Heart left ventricle (tissue), 16 donors: ENCODE measurements around the gene SEC31A. TPM values are rescaled to one million over a fixed set of nuclear protein-coding genes. Genes with fewer than 3 reads are reported as not detected.
"Not testable (repeated sequence)": the region's sequence is repeated elsewhere in the genome, so short reads cannot be mapped to it uniquely, and the experiment has no call there.

Source experiments
- ATAC-seq, 4 donors: fragments of 200-7000 bp; cut with Tn5 transposase; one replicate each; pipeline ENCODE4 v1.9.1; 2020 to 2022; ENCODE audit warnings: moderate library complexity in 4 of 4, mild to moderate bottlenecking in 3 of 4, moderate number of reproducible peaks in 1 of 4
- DNase-seq, 5 donors: peaks; one replicate each; pipeline ENCODE4 v3.0.0-alpha.2; 2020
- H3K27ac ChIP-seq, 12 donors: fragments of 200-600 bp; sonication (generic) in 4 of 12; one replicate each; pipeline versions ENCODE4 v1.5.0 to v1.8.0; 2016 to 2022; ENCODE audit warnings: mild to moderate bottlenecking in 2 of 12
- H3K27me3 ChIP-seq, 9 donors: fragments of 200-600 bp; sonication (generic) in 2 of 9; one replicate each; pipeline versions ENCODE4 v1.5.1 to v1.8.0; 2016 to 2022; ENCODE audit warnings: mild to moderate bottlenecking in 3 of 9
- H3K36me3 ChIP-seq, 9 donors: fragments of 200-600 bp; sonication (generic) in 2 of 9; one replicate each; pipeline versions ENCODE4 v1.5.0 to v1.8.0; 2018 to 2022; ENCODE audit warnings: mild to moderate bottlenecking in 2 of 9
- H3K4me1 ChIP-seq, 12 donors: fragments of 200-600 bp; sonication (generic) in 4 of 12; one replicate each; pipeline versions ENCODE4 v1.5.0 to v1.8.0; 2016 to 2022; ENCODE audit warnings: mild to moderate bottlenecking in 3 of 12
- H3K4me3 ChIP-seq, 12 donors: fragments of 200-600 bp; sonication (generic) in 4 of 12; one replicate each; pipeline versions ENCODE4 v1.5.0 to v1.8.0; 2017 to 2022; ENCODE audit warnings: mild to moderate bottlenecking in 9 of 12, moderate library complexity in 4 of 12
- H3K9me3 ChIP-seq, 12 donors: fragments of 200-600 bp; sonication (generic) in 4 of 12; one replicate each; pipeline versions ENCODE4 v1.5.0 to v1.8.0; 2016 to 2022; ENCODE audit warnings: mild to moderate bottlenecking in 1 of 12
- CTCF ChIP-seq, 12 donors: fragments of 200-600 bp; sonication (generic) in 4 of 12; IDR thresholded peaks; one replicate each; pipeline versions ENCODE4 v1.5.0 to v1.8.0; 2018 to 2022; ENCODE audit warnings: antibody characterized with exemption in 12 of 12, mild to moderate bottlenecking in 5 of 12
- POLR2A ChIP-seq, 2 donors: fragments of 450-650 bp; IDR thresholded peaks; one replicate each; pipeline ENCODE4 v1.6.1; 2017; ENCODE audit warnings: antibody characterized with exemption in 2 of 2, mild to moderate bottlenecking in 2 of 2, moderate library complexity in 2 of 2
- WGBS, 4 donors: extraction: QIAGEN DNeasy Blood & Tissue Kit in 2 of 4; methylation state at CpG; one replicate each; pipeline versions ENCODE4 v1.1.5 to v1.1.7; 2013 to 2018; 5-methylcytosine and 5-hydroxymethylcytosine counted together
- intact Hi-C, 10 donors: fragments of 100-400 bp; cut with DNase I; formaldehyde crosslinking; loops; one replicate each; pipeline versions ENCODE4 v1.11.1 to v1.14.2; 2022
- polyA plus RNA-seq, 2 donors: library from polyadenylated mRNA; stranded (reverse); fragments of 200-250 nt; gene quantifications; one replicate each; pipeline ENCODE4 v1.2.3, GENCODE V29; 2013
- total RNA-seq, 9 donors: library from RNA; depleted of rRNA in 2 of 9; stranded (reverse); fragments of >200 nt in 2 of 9; fragmentation: NEBNext Ultra II Directional in 3 of 9; extraction: Animal tissue kit (Norgen Biotek cat#: 25700) in 3 of 9; gene quantifications; one replicate each; pipeline versions ENCODE4 v1.1.0 to v1.2.4, GENCODE V29; 2016 to 2023
- donor health status: ischemic (EF 13 %, LVEDD 7.1; RV severe dilation, severe dysfunction).
- donor health status: healthy with polysubstance abuse.
- donor health status: DM: no; HTN: yes; CAD: no.
- donor health status: DM: no; HTN: no; CAD: no.
- donor health status: ischemic (EF 25% LVEDD 6.9; RV normal size, moderate dysfunction).
- donor health status: ischemic (EF 25% LVEDD 5.7; RV mildly dilated, moderate dysfunction).
- donor health status: healthy.
- donor health status: DM: yes; HTN: yes; CAD: no.
- donor health status: ischemic (EF 35%, LVEDD 5.7; RV mildly dilated, moderate dysfunction).
- donor health status: nonischemic (EF 11% LVEDD 7.7; RV severe dilation, severe dysfunction).
- donor health status: DM: yes; HTN: yes; CAD: no.
- donor health status: PGD.
- donor health status: ischemic (EF 29% LVEDD 5.4; RV normal size, mild dysfunction).
- donor health status: nonischemic (EF 23%, LVEDD 6.1; RV moderate dilation, normal function).

SEC31A gene
- total and polyA plus RNA-seq, 11 donors, result 81.0 to 168 (median 101) TPM

GRCh38 chr4:82839624-82840023 lies 51.3 kb downstream of the SEC31A start:
- no peak for TF ChIP-seq CTCF (IDR thresholded peaks at IDR 0.05)
- no peak for TF ChIP-seq POLR2A (IDR thresholded peaks at IDR 0.05)
- Histone ChIP-seq H3K36me3 (peaks cover 0 to 99% (median 96%) of the 10 kb centered on the region in 9 donors), H3K4me3 (no peak overlapping the region), H3K27ac (no peak overlapping the region), H3K9me3 (no peaks in the 10 kb centered on the region), H3K4me1 (peaks cover 0 to 5% (median 0%) of the 10 kb centered on the region in 12 donors), H3K27me3 (no peaks in the 10 kb centered on the region)
- no peak for DNase-seq
- intact Hi-C loops, result no loop called here
- ATAC-seq, result no peak
- 65 to 84% (median 78%) methylated on average over 1 of the region's 1 CpG for WGBS, 4 donors

- intact Hi-C loops, result no loop called here
- Histone ChIP-seq H3K27ac (peak overlapping the region; percentile 6 to 81 (median 65)), H3K9me3 (no peaks in the 10 kb centered on the region), H3K4me1 (peaks cover 0 to 15% (median 4%) of the 10 kb centered on the region in 12 donors), H3K4me3 (no peak overlapping the region), H3K36me3 (peaks cover 0 to 91% (median 80%) of the 10 kb centered on the region in 9 donors), H3K27me3 (no peaks in the 10 kb centered on the region)
- 41 to 61% (median 54%) methylated on average over 1 of the region's 1 CpG for WGBS, 4 donors
- DNase-seq (peak in 2 of 5 donors; percentile 17 to 30), ATAC-seq (peak; percentile 97 to 99 (median 98))
- TF ChIP-seq CTCF (IDR thresholded peaks at IDR 0.05), result peak in 1 of 12 donors; percentile 8
- no peak for TF ChIP-seq POLR2A (IDR thresholded peaks at IDR 0.05)
These were observed 57.1 kb downstream of the SEC31A start for GRCh38 chr4:82833696-82834313.

GRCh38 chr4:82833060-82833459 lies 57.9 kb downstream of the SEC31A start:
- H3K9me3 ChIP-seq, H3K4me3 ChIP-seq, intact Hi-C loops, DNase-seq, ATAC-seq, H3K27me3 ChIP-seq: not testable (repeated sequence)
- H3K27ac ChIP-seq, result peak overlapping the region in 9 of 12 donors; percentile 11 to 81 (median 69)
- H3K4me1 ChIP-seq, result peaks cover 0 to 17% (median 4%) of the 10 kb centered on the region in 12 donors
- H3K36me3 ChIP-seq, result peaks cover 0 to 91% (median 80%) of the 10 kb centered on the region in 9 donors
- 94 to 96% (median 96%) methylated on average over 4 of the region's 4 CpGs for WGBS, 4 donors

- H3K36me3 ChIP-seq, result peaks cover 0 to 100% (median 96%) of the 10 kb centered on the region in 9 donors
- H3K27me3 ChIP-seq, result no peaks in the 10 kb centered on the region
- H3K9me3 ChIP-seq, result no peaks in the 10 kb centered on the region
- intact Hi-C loops, result loop anchor here in 3 of 10 donors (5.0 to 10.0 kb wide), 2 partner anchors 42 to 49 kb away; no protein-coding TSS in a partner anchor
- no peak for TF ChIP-seq POLR2A (IDR thresholded peaks at IDR 0.05)
- no peak for TF ChIP-seq CTCF (IDR thresholded peaks at IDR 0.05)
- H3K27ac ChIP-seq, result no peak overlapping the region
- H3K4me1 ChIP-seq, result peaks cover 0 to 3% (median 0%) of the 10 kb centered on the region in 12 donors
- ATAC-seq (no peak), DNase-seq (no peak)
- WGBS, 4 donors, result 77 to 90% (median 83%) methylated on average over 3 of the region's 3 CpGs
- H3K4me3 ChIP-seq, result no peak overlapping the region
These were observed 65.5 kb downstream of the SEC31A start for GRCh38 chr4:82825425-82825824.
